Left kidney (tissue), 8 donors: ENCODE data around the gene NFKBIL1. TPM values are rescaled to one million over a fixed set of nuclear protein-coding genes. Genes with fewer than 3 reads are reported as not detected.
A peak's percentile ranks its signal among the peaks of the same experiment; 100 is the strongest.
"Not testable (repeated sequence)": the region's sequence is repeated elsewhere in the genome, so short reads cannot be mapped to it uniquely, and the experiment has no call there.

Source experiments
- DNase-seq: peaks from one replicate; pipeline ENCODE4 v3.0.0-alpha.2; 2013
- long read RNA-seq, 8 donors: transcript quantifications; one replicate each; lab custom pipeline, GENCODE V29; 2026
- polyA plus RNA-seq: library from polyadenylated mRNA; unstranded; fragments of 120-200 nt; gene quantifications from one replicate; pipeline ENCODE4 v1.2.1, GENCODE V29; 2013; ENCODE audit not compliant: insufficient read length

The NFKBIL1 gene, protein sequence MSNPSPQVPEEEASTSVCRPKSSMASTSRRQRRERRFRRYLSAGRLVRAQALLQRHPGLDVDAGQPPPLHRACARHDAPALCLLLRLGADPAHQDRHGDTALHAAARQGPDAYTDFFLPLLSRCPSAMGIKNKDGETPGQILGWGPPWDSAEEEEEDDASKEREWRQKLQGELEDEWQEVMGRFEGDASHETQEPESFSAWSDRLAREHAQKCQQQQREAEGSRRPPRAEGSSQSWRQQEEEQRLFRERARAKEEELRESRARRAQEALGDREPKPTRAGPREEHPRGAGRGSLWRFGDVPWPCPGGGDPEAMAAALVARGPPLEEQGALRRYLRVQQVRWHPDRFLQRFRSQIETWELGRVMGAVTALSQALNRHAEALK
- polyA plus RNA-seq = 15.7 TPM
- long read RNA-seq, donor 1, transcript NFKBIL1-203 (4 exons, 1,478 nt) = major isoform, 8 of 13 reads
- long read RNA-seq, donor 1, partial matches to known transcripts = 0 of 13 reads
- long read RNA-seq, donor 1, other reads (novel, unspliced or antisense) = 0 of 13 reads
- long read RNA-seq, donor 2, transcript NFKBIL1-203 (4 exons, 1,478 nt) = major isoform, 5 of 7 reads
- long read RNA-seq, donor 2, partial matches to known transcripts = 0 of 7 reads
- long read RNA-seq, donor 2, other reads (novel, unspliced or antisense) = 0 of 7 reads
- long read RNA-seq, donor 3, transcript NFKBIL1-203 (4 exons, 1,478 nt) = major isoform, 6 of 8 reads
- long read RNA-seq, donor 3, partial matches to known transcripts = 0 of 8 reads
- long read RNA-seq, donor 3, other reads (novel, unspliced or antisense) = 0 of 8 reads
- long read RNA-seq, donor 4, partial matches to known transcripts = 0 of 3 reads
- long read RNA-seq, donor 4, other reads (novel, unspliced or antisense) = 0 of 3 reads
- long read RNA-seq, donor 5, transcript NFKBIL1-203 (4 exons, 1,478 nt) = major isoform, 15 of 19 reads
- long read RNA-seq, donor 5, partial matches to known transcripts = 0 of 19 reads
- long read RNA-seq, donor 5, other reads (novel, unspliced or antisense) = 0 of 19 reads
- long read RNA-seq, donor 6, transcript NFKBIL1-203 (4 exons, 1,478 nt) = major isoform, 13 of 15 reads
- long read RNA-seq, donor 6, partial matches to known transcripts = 0 of 15 reads
- long read RNA-seq, donor 6, other reads (novel, unspliced or antisense) = 0 of 15 reads
- long read RNA-seq, donor 7, transcript NFKBIL1-203 (4 exons, 1,478 nt) = major isoform, 12 of 21 reads
- long read RNA-seq, donor 7, partial matches to known transcripts = 0 of 21 reads
- long read RNA-seq, donor 7, other reads (novel, unspliced or antisense) = 0 of 21 reads
- long read RNA-seq, donor 8, partial matches to known transcripts = 0 of 3 reads
- long read RNA-seq, donor 8, other reads (novel, unspliced or antisense) = 0 of 3 reads

- DNase-seq = peak; percentile 96
Measured at GRCh38 chr6:31546958-31547726, at the start of gene NFKBIL1. NFKBIL1 (plus strand) TSS chr6:31547608; CDS start chr6:31547695, 87 bp downstream.

- DNase-seq = no peak
Measured at GRCh38 chr6:31498748-31499147, 48.7 kb upstream of the NFKBIL1 start.

GRCh38 chr6:31499648-31500047 lies 47.8 kb upstream of the NFKBIL1 start:
- not testable (repeated sequence) for DNase-seq

DNA sequence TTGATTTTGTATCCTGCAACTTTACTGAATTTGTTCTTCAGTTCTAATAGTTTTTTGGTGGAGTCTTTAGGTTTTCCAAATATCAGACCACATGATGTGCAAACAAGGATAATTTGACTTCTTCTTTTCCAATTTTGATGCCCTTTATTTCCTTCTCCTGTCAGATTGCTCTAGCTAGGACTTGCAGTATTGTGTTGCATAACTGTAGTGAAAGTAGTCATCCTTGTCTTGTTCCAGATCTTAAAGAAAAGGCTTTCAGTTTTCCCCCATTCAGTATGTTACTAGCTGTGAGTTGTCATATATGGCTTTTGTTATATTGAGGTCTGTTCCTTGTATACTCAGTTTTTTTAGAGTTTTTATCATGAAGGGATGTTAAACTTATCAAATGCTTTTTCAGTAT lies 44.8 kb upstream of the NFKBIL1 start:
- DNase-seq = no peak

GRCh38 chr6:31509036-31509435 lies 38.4 kb upstream of the NFKBIL1 start:
- not testable (repeated sequence) for DNase-seq

GRCh38 chr6:31510007-31510406 lies 37.4 kb upstream of the NFKBIL1 start:
- no peak for DNase-seq

GRCh38 chr6:31513456-31514165 lies 33.8 kb upstream of the NFKBIL1 start:
- no peak for DNase-seq

GRCh38 chr6:31521835-31522234 lies 25.6 kb upstream of the NFKBIL1 start:
- DNase-seq = no peak

DNA sequence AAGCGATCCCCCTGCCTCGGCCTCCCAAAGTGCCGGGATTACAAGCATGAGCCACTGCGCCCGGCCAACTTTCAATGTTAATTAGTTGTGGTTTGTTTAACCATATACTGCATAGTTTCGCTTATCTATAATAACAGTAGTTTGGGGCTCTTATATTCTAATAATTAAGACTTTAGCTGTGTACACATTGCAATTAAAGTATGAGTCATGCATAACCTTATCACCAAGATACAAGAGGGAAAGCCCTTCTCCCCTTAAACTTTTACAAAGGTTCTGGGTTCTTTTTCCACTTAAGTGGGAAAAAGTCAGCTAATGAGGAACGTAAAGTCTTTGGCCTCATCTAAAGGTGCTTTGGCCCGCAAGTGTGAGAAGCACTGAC lies 21.9 kb upstream of the NFKBIL1 start:
- no peak for DNase-seq

DNA sequence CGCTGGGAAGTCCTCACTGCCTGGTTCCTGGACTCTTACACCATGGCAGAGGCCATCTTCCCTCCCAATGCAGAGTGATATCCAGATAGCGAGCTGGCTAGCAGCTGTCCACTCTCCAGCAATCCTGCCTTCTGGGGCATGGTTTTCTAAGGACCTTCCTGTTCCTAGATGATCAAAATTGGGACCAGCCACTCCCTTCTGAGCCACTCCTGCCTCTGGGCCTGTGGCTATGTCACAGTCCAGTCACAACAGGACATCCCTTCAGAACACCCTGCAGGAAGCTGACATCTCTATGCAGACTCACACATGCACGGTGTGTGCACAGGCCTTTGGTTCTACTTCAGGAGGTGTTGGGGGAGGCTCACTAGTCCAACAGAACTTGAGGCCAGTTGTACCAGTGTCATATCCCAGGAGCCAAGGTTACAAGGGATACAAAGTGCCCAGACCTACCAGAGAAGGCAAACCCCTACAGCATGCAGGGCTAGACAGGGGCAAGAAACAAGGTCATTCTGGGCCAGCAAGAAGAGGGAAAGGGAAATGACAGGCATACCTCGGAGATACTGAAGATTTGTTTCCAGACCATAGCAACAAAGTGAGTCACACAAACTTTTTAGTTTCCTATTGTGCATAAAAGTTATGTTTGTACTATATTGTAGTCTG lies 21.3 kb upstream of the NFKBIL1 start:
- DNase-seq = no peak

DNA sequence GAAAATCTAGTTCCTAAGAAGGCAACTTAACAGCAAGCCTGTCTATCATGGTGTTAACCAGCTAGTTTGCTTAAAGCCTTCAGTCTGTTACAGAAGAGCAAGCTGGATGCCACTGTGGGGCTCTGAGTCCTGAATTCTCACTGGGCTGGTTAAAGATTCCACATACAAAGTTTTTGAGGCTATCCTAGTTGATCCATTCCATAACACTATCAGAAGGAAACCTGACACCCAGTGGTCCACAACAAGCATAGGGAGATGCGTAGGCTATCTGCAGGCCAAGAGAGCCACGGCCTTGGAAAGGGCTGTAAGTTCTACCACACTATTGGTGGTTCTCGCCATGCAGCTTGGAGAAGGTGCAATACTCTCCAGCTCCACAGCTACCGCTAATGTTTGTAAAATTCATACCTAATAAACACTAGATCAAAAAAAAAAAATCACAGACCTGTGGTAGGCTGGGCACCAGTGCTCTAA lies 19.1 kb upstream of the NFKBIL1 start:
- DNase-seq = no peak

- no peak for DNase-seq
Measured at GRCh38 chr6:31528821-31529328, 18.5 kb upstream of the NFKBIL1 start, which contains the start of gene MCCD1. MCCD1 (plus strand) TSS chr6:31528962; CDS start chr6:31529015, 53 bp downstream.

GRCh38 chr6:31529329-31530150 lies 17.9 kb upstream of the NFKBIL1 start:
- DNase-seq = no peak

- DNase-seq = no peak
Measured at GRCh38 chr6:31530659-31531058, 16.7 kb upstream of the NFKBIL1 start.

- no peak for DNase-seq
Measured at GRCh38 chr6:31531162-31531561, 16.2 kb upstream of the NFKBIL1 start.

- no peak for DNase-seq
Measured at GRCh38 chr6:31531771-31532643, 15.4 kb upstream of the NFKBIL1 start.
